ENCODE results near the gene GLOD5.

- TF ChIP-seq CTCF (IDR thresholded peaks at IDR 0.05): no peak
- no peak for TF ChIP-seq POLR2AphosphoS5 (IDR thresholded peaks at IDR 0.05; ENCODE audit: low read depth, low read length)
- no peak for TF ChIP-seq REST (IDR thresholded peaks at IDR 0.05; ENCODE audit: insufficient read depth in 1 of 2, low read depth in 2 of 2, low read length in 1 of 2)
These were observed 20.7 kb downstream of the GLOD5 start for GRCh38 chrX:48782216-48782615.

Measured in Panc1 (cell line).